NCI-H1436 (cell line): ENCODE data around the gene KDM4B.
"Not testable (repeated sequence)": the region's sequence is repeated elsewhere in the genome, so short reads cannot be mapped to it uniquely, and the experiment has no call there.

ENCODE experiments used
- DNase-seq: peaks from one replicate; lab custom pipeline; 2025; lab: John Stamatoyannopoulos, UW

Gene KDM4B

GRCh38 chr19:5173993-5174392 is 205.1 kb downstream of the KDM4B start:
- no peak for DNase-seq

- no peak for DNase-seq
Measured at GRCh38 chr19:5177745-5178450, 209.0 kb downstream of the KDM4B start.

GRCh38 chr19:5178841-5179240 is 209.9 kb downstream of the KDM4B start:
- no peak for DNase-seq

GRCh38 chr19:5179256-5179655 is 210.3 kb downstream of the KDM4B start:
- DNase-seq: no peak

GRCh38 chr19:5181329-5181728 is 212.4 kb downstream of the KDM4B start:
- DNase-seq: no peak

- DNase-seq: no peak
Measured at GRCh38 chr19:5182751-5183150, 213.8 kb downstream of the KDM4B start.

- DNase-seq: no peak
Measured at GRCh38 chr19:5183616-5184015, 214.7 kb downstream of the KDM4B start.

GRCh38 chr19:5184930-5185329 is 216.0 kb downstream of the KDM4B start:
- DNase-seq: no peak

- DNase-seq: no peak
Measured at GRCh38 chr19:5186293-5187050, 217.6 kb downstream of the KDM4B start.

- no peak for DNase-seq
Measured at GRCh38 chr19:5188548-5189317, 219.8 kb downstream of the KDM4B start.

- DNase-seq: no peak
Measured at GRCh38 chr19:5189318-5189607, 220.3 kb downstream of the KDM4B start.

GRCh38 chr19:5191091-5191490 is 222.2 kb downstream of the KDM4B start:
- DNase-seq: no peak

GRCh38 chr19:5192568-5192967 is 223.7 kb downstream of the KDM4B start:
- DNase-seq: no peak

GRCh38 chr19:5193192-5193591 is 224.3 kb downstream of the KDM4B start:
- no peak for DNase-seq

- no peak for DNase-seq
Measured at GRCh38 chr19:5194641-5195040, 225.7 kb downstream of the KDM4B start.

- not testable (repeated sequence) for DNase-seq
Measured at GRCh38 chr19:5195587-5195986, 226.7 kb downstream of the KDM4B start.

- no peak for DNase-seq
Measured at GRCh38 chr19:5196832-5197231, 227.9 kb downstream of the KDM4B start.

GRCh38 chr19:5200844-5201243 is 231.9 kb downstream of the KDM4B start:
- no peak for DNase-seq

GRCh38 chr19:5202553-5202952 is 233.6 kb downstream of the KDM4B start:
- DNase-seq: no peak
